HEK293 (cell line): Measurements from ENCODE around the gene CLP1.

Experiments used
- BCL11B ChIP-seq: fragments of 450-650 bp; formaldehyde crosslinking; IDR thresholded peaks from 2 replicates; pipeline ENCODE4 v1.5.1; 2016; ENCODE audit warnings: low read depth, missing biosample characterization, missing genetic modification characterization
- CTCF ChIP-seq: fragments of 450-650 bp; formaldehyde crosslinking; IDR thresholded peaks from 2 replicates; pipeline ENCODE4 v1.5.1; 2016; ENCODE audit warnings: missing biosample characterization, missing genetic modification characterization
- GLIS1 ChIP-seq: fragments of 450-650 bp; formaldehyde crosslinking; IDR thresholded peaks from 2 replicates; pipeline ENCODE4 v1.5.1; 2016; ENCODE audit warnings: missing biosample characterization, missing genetic modification characterization
- HOXA7 ChIP-seq: sonication (generic); formaldehyde crosslinking; IDR thresholded peaks from 2 replicates; pipeline ENCODE4 v1.8.1; 2022; ENCODE audit warnings: missing genetic modification reagents, borderline replicate concordance
- HOXC10 ChIP-seq: sonication (generic); formaldehyde crosslinking; IDR thresholded peaks from 2 replicates; pipeline ENCODE4 v1.8.1; 2023; ENCODE audit warnings: mild to moderate bottlenecking, missing genetic modification reagents
- INSM2 ChIP-seq: fragments of 450-650 bp; formaldehyde crosslinking; IDR thresholded peaks from 2 replicates; pipeline ENCODE4 v1.5.1; 2016; ENCODE audit warnings: missing biosample characterization, missing genetic modification characterization
- KLF1 ChIP-seq: fragments of 450-650 bp; formaldehyde crosslinking; IDR thresholded peaks from 2 replicates; pipeline ENCODE4 v1.5.1; 2016; ENCODE audit warnings: missing biosample characterization, missing genetic modification characterization
- OSR2 ChIP-seq: fragments of 450-650 bp; formaldehyde crosslinking; IDR thresholded peaks from 2 replicates; pipeline ENCODE4 v1.5.1; 2016; ENCODE audit warnings: missing biosample characterization, missing genetic modification characterization
- SP3 ChIP-seq: fragments of 450-650 bp; formaldehyde crosslinking; IDR thresholded peaks from 2 replicates; pipeline ENCODE4 v1.5.1; 2016; ENCODE audit warnings: missing biosample characterization, missing genetic modification characterization
- TCF7L2 ChIP-seq: IDR thresholded peaks from 2 replicates; pipeline ENCODE4 v1.6.1; 2011; ENCODE audit warnings: low read depth, mild to moderate bottlenecking, inconsistent platforms, low read length, moderate library complexity, borderline replicate concordance
- WT1 ChIP-seq: fragments of 450-650 bp; formaldehyde crosslinking; IDR thresholded peaks from 2 replicates; pipeline ENCODE4 v1.5.1; 2016; ENCODE audit warnings: missing biosample characterization, missing genetic modification characterization
- ZFP41 ChIP-seq: fragments of 450-650 bp; formaldehyde crosslinking; IDR thresholded peaks from 2 replicates; pipeline ENCODE4 v1.5.1; 2016; ENCODE audit warnings: missing biosample characterization, missing genetic modification characterization, borderline replicate concordance
- ZFP69B ChIP-seq: fragments of 450-650 bp; formaldehyde crosslinking; IDR thresholded peaks from 2 replicates; pipeline ENCODE4 v1.5.1; 2016; ENCODE audit warnings: missing biosample characterization, missing genetic modification characterization
- ZNF112 ChIP-seq: fragments of 450-650 bp; formaldehyde crosslinking; IDR thresholded peaks from 2 replicates; pipeline ENCODE4 v1.5.0; 2017; ENCODE audit warnings: missing biosample characterization, missing genetic modification characterization
- ZNF280D ChIP-seq: fragments of 450-650 bp; formaldehyde crosslinking; IDR thresholded peaks from 2 replicates; pipeline ENCODE4 v1.5.1; 2016; ENCODE audit warnings: missing biosample characterization, missing genetic modification characterization
- ZNF354C ChIP-seq: fragments of 450-650 bp; formaldehyde crosslinking; IDR thresholded peaks from 2 replicates; pipeline ENCODE4 v1.5.1; 2016; ENCODE audit warnings: missing biosample characterization, missing genetic modification characterization, low read depth, borderline replicate concordance
- ZNF362 ChIP-seq: fragments of 450-650 bp; formaldehyde crosslinking; IDR thresholded peaks from 2 replicates; pipeline ENCODE4 v1.5.1; 2016; ENCODE audit warnings: missing biosample characterization, missing genetic modification characterization
- ZNF416 ChIP-seq: fragments of 450-650 bp; formaldehyde crosslinking; IDR thresholded peaks from 2 replicates; pipeline ENCODE4 v1.5.1; 2016; ENCODE audit warnings: missing biosample characterization, missing genetic modification characterization
- ZNF426 ChIP-seq: fragments of 450-650 bp; formaldehyde crosslinking; IDR thresholded peaks from 2 replicates; pipeline ENCODE4 v1.5.1; 2017; ENCODE audit warnings: missing biosample characterization, missing genetic modification characterization, mild to moderate bottlenecking, inconsistent platforms, moderate library complexity
- ZNF433 ChIP-seq: fragments of 450-650 bp; formaldehyde crosslinking; IDR thresholded peaks from 2 replicates; pipeline ENCODE4 v1.5.1; 2016; ENCODE audit warnings: missing biosample characterization, missing genetic modification characterization, low read depth
- ZNF449 ChIP-seq: fragments of 450-650 bp; formaldehyde crosslinking; IDR thresholded peaks from 2 replicates; pipeline ENCODE4 v1.5.1; 2017; ENCODE audit warnings: missing biosample characterization, mild to moderate bottlenecking, missing genetic modification characterization, moderate library complexity
- ZNF510 ChIP-seq: fragments of 450-650 bp; formaldehyde crosslinking; IDR thresholded peaks from 2 replicates; pipeline ENCODE4 v1.5.1; 2018; ENCODE audit warnings: mild to moderate bottlenecking, missing genetic modification characterization, missing biosample characterization; ENCODE audit not compliant: insufficient replicate concordance
- ZNF571 ChIP-seq: fragments of 450-650 bp; formaldehyde crosslinking; IDR thresholded peaks from 2 replicates; pipeline ENCODE4 v1.5.0; 2017; ENCODE audit warnings: missing biosample characterization, missing genetic modification characterization
- ZNF600 ChIP-seq: fragments of 450-650 bp; formaldehyde crosslinking; IDR thresholded peaks from 2 replicates; pipeline ENCODE4 v1.5.1; 2016; ENCODE audit warnings: missing biosample characterization, missing genetic modification characterization
- ZNF626 ChIP-seq: fragments of 450-650 bp; sonication (Bioruptor Pico); formaldehyde crosslinking; IDR thresholded peaks from 2 replicates; pipeline ENCODE4 v1.5.1; 2018; ENCODE audit warnings: missing biosample characterization, missing genetic modification characterization, inconsistent platforms
- ZNF654 ChIP-seq: fragments of 450-650 bp; formaldehyde crosslinking; IDR thresholded peaks from 2 replicates; pipeline ENCODE4 v1.5.1; 2016; ENCODE audit warnings: low read depth, missing biosample characterization, missing genetic modification characterization
- ZNF658 ChIP-seq: fragments of 450-650 bp; formaldehyde crosslinking; IDR thresholded peaks from 2 replicates; pipeline ENCODE4; 2016; ENCODE audit warnings: missing biosample characterization, missing genetic modification characterization
- ZNF670 ChIP-seq: fragments of 450-650 bp; formaldehyde crosslinking; IDR thresholded peaks from 2 replicates; pipeline ENCODE4 v1.5.1; 2016; ENCODE audit warnings: missing biosample characterization, missing genetic modification characterization, low read depth
- ZNF747 ChIP-seq: fragments of 450-650 bp; formaldehyde crosslinking; IDR thresholded peaks from 2 replicates; pipeline ENCODE4 v1.5.1; 2016; ENCODE audit warnings: missing biosample characterization, missing genetic modification characterization
- ZNF830 ChIP-seq: fragments of 450-650 bp; IDR thresholded peaks from 2 replicates; pipeline ENCODE4 v1.5.0; 2018; ENCODE audit warnings: missing biosample characterization, missing genetic modification characterization, low read depth, mild to moderate bottlenecking, moderate library complexity
- ZSCAN23 ChIP-seq: fragments of 450-650 bp; formaldehyde crosslinking; IDR thresholded peaks from 2 replicates; pipeline ENCODE4 v1.5.1; 2016; ENCODE audit warnings: missing biosample characterization, missing genetic modification characterization

The CLP1 gene

GRCh38 chr11:57667117-57667735 lies 9.7 kb downstream of the CLP1 start (continued):
- TF ChIP-seq BCL11B (tag by site-specific recombination) (no peak), GLIS1 (tag by site-specific recombination) (no peak), ZNF112 (tag by site-specific recombination) (no peak), ZNF354C (tag by site-specific recombination) (no peak), CTCF (tag by site-specific recombination) (no peak), INSM2 (tag by site-specific recombination) (no peak), ZNF600 (tag by site-specific recombination) (peak; percentile 78; the same call in 1 of the 2 replicates), SP3 (peak; percentile 54; the same call in 1 of the 2 replicates), ZNF747 (tag by site-specific recombination) (no peak), TCF7L2 (no peak), ZFP41 (tag by site-specific recombination) (no peak), ZNF571 (tag by site-specific recombination) (no peak), ZNF670 (tag by site-specific recombination) (no peak), ZNF433 (tag by site-specific recombination) (no peak), ZNF416 (no peak), ZNF654 (tag by site-specific recombination) (no peak), HOXC10 (no peak), ZNF449 (tag by site-specific recombination) (no peak), KLF1 (tag by site-specific recombination) (no peak), ZNF362 (tag by site-specific recombination) (peak; percentile 98), ZNF658 (no peak), WT1 (0 out of 2 replicates have a peak, but pooled peaks have one; percentile 12), ZNF426 (tag by site-specific recombination) (no peak), HOXA7 (no peak), ZNF626 (tag by site-specific recombination) (no peak), ZSCAN23 (0 out of 2 replicates have a peak, but pooled peaks have one; percentile 53), ZNF510 (tag by site-specific recombination) (no peak), ZNF280D (tag by site-specific recombination) (no peak), OSR2 (tag by site-specific recombination) (no peak), ZFP69B (tag by site-specific recombination) (no peak), ZNF830 (tag by site-specific recombination) (no peak)
